ENCODE results near the gene POLE2. TPM values are rescaled to one million over a fixed set of nuclear protein-coding genes. Genes with fewer than 3 reads are reported as not detected.
A peak's percentile ranks its signal among the peaks of the same experiment; 100 is the strongest.

Gene POLE2
- total RNA-seq, 1 donor from 2014 or later = 10.2 TPM

DNA sequence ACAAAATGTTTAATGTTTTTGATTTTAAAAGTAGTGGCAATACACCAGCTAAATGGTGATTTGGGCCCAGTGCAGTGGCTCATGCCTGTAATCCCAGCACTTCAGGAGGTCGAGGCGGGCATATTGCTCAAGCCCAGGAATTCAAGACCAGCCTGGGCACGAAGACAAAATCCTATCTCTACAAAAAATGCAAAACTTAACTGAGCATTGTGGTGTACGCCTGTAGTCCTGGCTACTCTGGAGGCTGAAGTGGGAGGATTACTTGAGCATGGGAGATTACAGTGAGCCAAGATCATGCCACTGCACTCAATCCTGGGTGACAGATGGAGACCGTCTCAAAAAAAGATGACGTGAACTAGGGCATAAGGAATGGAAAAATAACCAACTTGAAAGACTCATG lies 72.2 kb downstream of the POLE2 start:
- H3K4me3 ChIP-seq (ENCODE audit: low read depth, low read length) = no peak overlapping the region
- TF ChIP-seq, protein P1, sequence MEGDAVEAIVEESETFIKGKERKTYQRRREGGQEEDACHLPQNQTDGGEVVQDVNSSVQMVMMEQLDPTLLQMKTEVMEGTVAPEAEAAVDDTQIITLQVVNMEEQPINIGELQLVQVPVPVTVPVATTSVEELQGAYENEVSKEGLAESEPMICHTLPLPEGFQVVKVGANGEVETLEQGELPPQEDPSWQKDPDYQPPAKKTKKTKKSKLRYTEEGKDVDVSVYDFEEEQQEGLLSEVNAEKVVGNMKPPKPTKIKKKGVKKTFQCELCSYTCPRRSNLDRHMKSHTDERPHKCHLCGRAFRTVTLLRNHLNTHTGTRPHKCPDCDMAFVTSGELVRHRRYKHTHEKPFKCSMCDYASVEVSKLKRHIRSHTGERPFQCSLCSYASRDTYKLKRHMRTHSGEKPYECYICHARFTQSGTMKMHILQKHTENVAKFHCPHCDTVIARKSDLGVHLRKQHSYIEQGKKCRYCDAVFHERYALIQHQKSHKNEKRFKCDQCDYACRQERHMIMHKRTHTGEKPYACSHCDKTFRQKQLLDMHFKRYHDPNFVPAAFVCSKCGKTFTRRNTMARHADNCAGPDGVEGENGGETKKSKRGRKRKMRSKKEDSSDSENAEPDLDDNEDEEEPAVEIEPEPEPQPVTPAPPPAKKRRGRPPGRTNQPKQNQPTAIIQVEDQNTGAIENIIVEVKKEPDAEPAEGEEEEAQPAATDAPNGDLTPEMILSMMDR (IDR thresholded peaks at IDR 0.05; ENCODE audit: insufficient read depth, low read length, poor library complexity, severe bottlenecking) = no peak
- no peaks in the 10 kb centered on the region for H3K27me3 ChIP-seq (ENCODE audit: control insufficient read depth, insufficient read depth, low read length)
- no peaks in the 10 kb centered on the region for H3K36me3 ChIP-seq (ENCODE audit: control insufficient read depth, insufficient read depth, low read length)
- DNase-seq (ENCODE audit: low read depth) = no peak

DNA sequence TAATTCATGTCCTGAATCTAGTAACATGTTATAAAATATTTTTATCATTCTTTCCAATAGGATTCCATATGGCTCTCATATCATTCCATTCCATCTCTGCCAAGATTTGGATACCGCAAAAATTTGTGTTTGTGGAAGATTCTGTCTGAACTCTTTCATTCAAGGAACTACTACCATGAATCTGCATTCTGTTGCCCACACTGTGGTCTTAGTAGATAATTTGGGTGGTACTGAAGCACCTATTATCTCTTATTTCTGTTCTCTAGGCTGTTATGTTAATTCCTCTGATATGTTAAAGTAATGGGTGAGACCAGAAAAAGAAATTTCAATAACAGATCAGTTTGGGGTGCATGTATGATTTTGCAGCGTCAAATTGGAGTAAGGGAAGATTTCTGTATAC lies 73.8 kb downstream of the POLE2 start:
- Histone ChIP-seq H3K4me3 (ENCODE audit: low read depth, low read length) (no peak overlapping the region), H3K27me3 (ENCODE audit: control insufficient read depth, insufficient read depth, low read length) (no peaks in the 10 kb centered on the region), H3K36me3 (ENCODE audit: control insufficient read depth, insufficient read depth, low read length) (no peaks in the 10 kb centered on the region)
- TF ChIP-seq, protein P1 (IDR thresholded peaks at IDR 0.05; ENCODE audit: insufficient read depth, low read length, poor library complexity, severe bottlenecking) = no peak
- DNase-seq (ENCODE audit: low read depth) = no peak

DNA sequence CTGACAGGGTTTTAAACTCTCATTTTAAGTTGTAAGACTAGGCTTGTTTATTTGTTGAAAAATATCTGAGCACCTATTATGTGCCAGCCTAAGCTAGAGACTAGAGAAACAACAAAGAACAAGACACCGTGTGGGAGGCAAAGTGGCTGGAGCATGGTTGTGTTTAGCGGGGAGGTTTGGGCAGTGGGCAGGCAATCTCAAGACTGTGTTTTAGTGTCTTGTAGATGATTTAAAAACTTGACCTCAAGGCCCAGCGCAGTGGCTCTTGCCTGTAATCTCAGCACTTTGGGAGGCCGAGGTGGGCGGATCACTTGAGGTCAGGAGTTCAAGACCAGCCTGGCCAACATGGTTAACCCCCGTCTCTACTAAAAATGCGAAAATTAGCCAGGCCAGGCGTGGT lies 75.3 kb downstream of the POLE2 start:
- Histone ChIP-seq H3K36me3 (ENCODE audit: control insufficient read depth, insufficient read depth, low read length) (no peaks in the 10 kb centered on the region), H3K27me3 (ENCODE audit: control insufficient read depth, insufficient read depth, low read length) (no peaks in the 10 kb centered on the region), H3K4me3 (ENCODE audit: low read depth, low read length) (no peak overlapping the region)
- TF ChIP-seq, protein P1 (IDR thresholded peaks at IDR 0.05; ENCODE audit: insufficient read depth, low read length, poor library complexity, severe bottlenecking) = no peak
- no peak for DNase-seq (ENCODE audit: low read depth)

DNA sequence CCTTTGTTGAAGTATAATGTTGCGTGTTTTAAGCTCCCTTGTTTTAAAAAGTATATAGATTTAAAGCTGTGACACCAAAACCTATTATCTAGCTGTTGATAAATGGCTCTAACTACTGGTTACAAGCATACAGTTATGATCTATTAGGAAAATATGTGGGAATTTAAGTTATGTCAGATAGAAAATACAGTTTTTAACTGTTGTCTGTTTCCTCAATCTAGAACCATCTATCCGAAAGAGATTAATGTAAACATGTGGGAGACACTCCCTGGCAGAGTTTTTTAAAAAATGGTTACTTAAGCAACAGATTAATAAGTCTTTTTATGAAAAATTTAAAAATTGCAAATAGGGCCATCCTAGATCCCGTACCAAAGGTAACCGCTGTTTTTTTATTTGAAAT lies 75.8 kb downstream of the POLE2 start:
- no peak for DNase-seq (ENCODE audit: low read depth)
- TF ChIP-seq, protein P1 (IDR thresholded peaks at IDR 0.05; ENCODE audit: insufficient read depth, low read length, poor library complexity, severe bottlenecking) = no peak
- H3K36me3 ChIP-seq (ENCODE audit: control insufficient read depth, insufficient read depth, low read length) = no peaks in the 10 kb centered on the region
- no peaks in the 10 kb centered on the region for H3K27me3 ChIP-seq (ENCODE audit: control insufficient read depth, insufficient read depth, low read length)
- H3K4me3 ChIP-seq (ENCODE audit: low read depth, low read length) = no peak overlapping the region

DNA sequence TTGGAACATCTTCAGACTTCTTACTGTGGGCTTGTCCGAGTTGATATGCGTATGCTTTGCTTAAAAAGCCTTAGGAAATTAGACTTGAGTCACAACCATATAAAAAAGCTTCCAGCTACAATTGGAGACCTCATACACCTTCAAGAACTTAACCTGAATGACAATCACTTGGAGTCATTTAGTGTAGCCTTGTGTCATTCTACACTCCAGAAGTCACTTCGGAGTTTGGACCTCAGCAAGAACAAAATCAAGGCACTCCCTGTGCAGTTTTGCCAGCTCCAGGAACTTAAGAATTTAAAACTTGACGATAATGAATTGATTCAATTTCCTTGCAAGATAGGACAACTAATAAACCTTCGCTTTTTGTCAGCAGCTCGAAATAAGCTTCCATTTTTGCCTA lies 80.4 kb downstream of the POLE2 start:
- no peak for DNase-seq (ENCODE audit: low read depth)
- Histone ChIP-seq H3K36me3 (ENCODE audit: control insufficient read depth, insufficient read depth, low read length) (no peaks in the 10 kb centered on the region), H3K27me3 (ENCODE audit: control insufficient read depth, insufficient read depth, low read length) (no peaks in the 10 kb centered on the region), H3K4me3 (ENCODE audit: low read depth, low read length) (no peak overlapping the region)
- TF ChIP-seq, protein P1 (IDR thresholded peaks at IDR 0.05; ENCODE audit: insufficient read depth, low read length, poor library complexity, severe bottlenecking) = no peak

DNA sequence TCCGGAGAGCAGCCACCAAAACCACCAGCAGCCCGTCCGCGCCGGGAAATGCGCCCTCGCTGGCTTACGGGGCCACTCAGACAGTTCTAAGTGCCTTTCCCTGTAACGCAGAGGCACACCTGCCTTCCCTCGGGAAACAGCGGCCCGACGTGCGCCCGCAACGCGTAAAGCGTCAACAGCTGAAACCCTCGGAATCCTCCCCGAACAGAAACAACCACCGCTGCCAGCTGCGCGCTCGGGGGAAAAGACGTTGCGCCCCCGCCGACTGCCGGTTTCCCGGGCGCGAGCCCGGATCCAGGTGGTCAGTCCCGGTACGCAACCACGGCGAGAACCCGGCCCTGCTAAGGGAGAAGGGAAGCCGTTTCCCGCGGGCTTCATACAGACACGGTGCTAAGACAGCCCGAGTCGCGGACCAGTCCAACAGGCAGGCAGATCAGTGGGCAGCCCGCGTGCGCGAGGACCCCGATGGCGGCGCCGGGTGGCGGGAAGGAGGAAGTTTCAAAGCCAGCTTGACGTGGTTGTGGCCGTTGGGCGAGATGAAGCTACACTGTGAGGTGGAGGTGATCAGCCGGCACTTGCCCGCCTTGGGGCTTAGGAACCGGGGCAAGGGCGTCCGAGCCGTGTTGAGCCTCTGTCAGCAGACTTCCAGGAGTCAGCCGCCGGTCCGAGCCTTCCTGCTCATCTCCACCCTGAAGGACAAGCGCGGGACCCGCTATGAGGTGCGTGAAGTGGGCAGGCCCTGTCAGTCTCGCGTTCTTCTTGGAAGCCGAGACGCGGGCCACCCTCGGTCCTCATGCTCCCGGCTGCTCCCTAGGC lies 89.3 kb downstream of the POLE2 start, which contains the start of gene LRR1:
Gene LRR1 (plus strand): TSS at position 456 of the 816 bp plus-strand sequence. CDS start 81 bp downstream, at position 537.
- TF ChIP-seq, protein P1 (IDR thresholded peaks at IDR 0.05; ENCODE audit: insufficient read depth, low read length, poor library complexity, severe bottlenecking) = no peak
- DNase-seq (ENCODE audit: low read depth) = peak; percentile 41
- H3K27me3 ChIP-seq (ENCODE audit: control insufficient read depth, insufficient read depth, low read length) = no peaks in the 10 kb centered on the region
- no peaks in the 10 kb centered on the region for H3K36me3 ChIP-seq (ENCODE audit: control insufficient read depth, insufficient read depth, low read length)
- H3K4me3 ChIP-seq (ENCODE audit: low read depth, low read length) = peak within 1 kb of the TSS; percentile 65

Data from kidney epithelial cell (primary cell).